Activated gamma-delta T cell treated with anti-CD3 and anti-CD28 coated beads, Interleukin-2, amount 50 U/mL, for 16 hours (primary cell): ENCODE measurements around the gene HNF4A.
"Not testable (repeated sequence)": the region's sequence is repeated elsewhere in the genome, so short reads cannot be mapped to it uniquely, and the experiment has no call there.

Source experiments
- DNase-seq: peaks from one replicate; pipeline ENCODE4 v3.0.0-alpha.2; 2020; ENCODE audit warnings: low read depth

Gene HNF4A

DNA sequence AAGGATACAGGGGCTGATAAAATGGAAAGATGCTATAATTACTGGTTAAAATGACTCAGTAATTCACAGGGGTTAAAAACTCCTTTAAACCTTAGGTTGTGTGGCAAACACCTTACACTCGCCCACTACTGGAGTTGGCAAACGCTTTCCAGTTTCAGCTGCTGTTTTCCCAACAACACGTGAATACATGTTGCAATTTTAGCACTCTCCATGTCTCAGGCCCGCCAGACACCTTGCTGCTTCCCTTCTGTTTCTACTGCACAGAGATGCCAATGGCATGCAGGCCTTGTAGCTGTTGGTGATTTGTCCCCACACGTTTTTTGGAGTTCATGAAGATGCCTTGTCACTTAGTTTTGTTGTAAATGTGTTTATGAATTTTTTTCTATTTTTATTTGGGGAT lies 114.8 kb downstream of the HNF4A start:
- no peak for DNase-seq

DNA sequence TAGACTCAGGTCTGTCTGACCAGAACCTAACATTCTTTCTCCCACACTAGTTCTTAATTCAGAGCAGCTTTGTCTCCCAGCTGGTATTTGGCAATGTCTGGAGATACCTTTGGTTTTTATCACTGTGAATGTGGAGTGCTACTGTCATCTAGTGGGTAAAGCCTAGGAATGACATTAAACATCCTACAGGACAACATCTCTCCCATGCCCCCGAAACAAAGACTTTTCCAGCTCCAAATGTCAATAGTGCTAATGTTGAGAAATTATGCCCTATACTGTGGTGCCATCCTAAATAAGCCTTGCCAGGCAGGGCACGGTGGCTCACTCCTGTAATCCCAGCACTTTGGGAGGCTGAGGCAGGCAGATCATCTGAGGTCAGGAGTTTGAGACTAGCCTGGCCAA lies 116.0 kb downstream of the HNF4A start:
- no peak for DNase-seq

DNA sequence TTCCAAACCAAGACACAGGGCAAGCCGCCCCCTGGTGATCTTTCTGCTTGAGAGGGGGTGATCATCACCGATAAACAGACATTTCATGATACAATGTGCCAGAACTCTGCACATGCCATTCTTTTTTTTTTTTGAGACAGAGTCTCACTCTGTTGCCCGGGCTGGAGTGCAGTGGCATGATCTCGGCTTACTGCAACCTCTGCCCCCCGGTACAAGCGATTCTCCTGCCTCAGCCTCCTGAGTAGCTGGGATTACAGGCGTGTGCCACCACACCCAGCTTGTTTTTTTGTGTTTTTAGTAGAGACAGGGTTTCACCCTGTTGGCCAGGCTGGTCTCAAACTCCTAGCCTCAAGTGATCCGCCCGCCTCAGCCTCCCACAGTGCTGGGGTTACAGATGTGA lies 116.8 kb downstream of the HNF4A start:
- not testable (repeated sequence) for DNase-seq

DNA sequence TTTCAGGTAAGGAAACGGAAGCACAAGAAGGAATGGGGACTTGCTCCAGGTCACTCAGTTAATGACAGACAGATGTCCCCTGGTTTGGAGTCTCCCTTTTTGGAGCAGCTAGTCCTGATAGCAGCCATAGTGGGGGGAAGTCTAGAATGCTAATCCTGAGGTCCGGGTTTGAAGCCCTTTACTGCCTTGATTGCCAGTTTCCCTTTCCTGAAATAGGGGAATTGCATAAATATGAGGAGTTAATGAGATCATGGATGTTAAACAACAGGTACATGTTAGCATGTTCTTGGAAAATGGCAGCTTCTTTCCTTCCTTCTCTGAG lies 119.8 kb downstream of the HNF4A start:
- DNase-seq: no peak

- DNase-seq: peak; percentile 80
These were observed 120.4 kb downstream of the HNF4A start, which contains the start of gene TTPAL for GRCh38 chr20:44475694-44476560. Gene TTPAL (plus strand): TSS chr20:44475874. CDS start chr20:44480000, 4,126 bp downstream.

GRCh38 chr20:44477151-44477550 lies 121.7 kb downstream of the HNF4A start:
- DNase-seq: no peak

- DNase-seq: no peak
These were observed 122.7 kb downstream of the HNF4A start for GRCh38 chr20:44478206-44478605.

DNA sequence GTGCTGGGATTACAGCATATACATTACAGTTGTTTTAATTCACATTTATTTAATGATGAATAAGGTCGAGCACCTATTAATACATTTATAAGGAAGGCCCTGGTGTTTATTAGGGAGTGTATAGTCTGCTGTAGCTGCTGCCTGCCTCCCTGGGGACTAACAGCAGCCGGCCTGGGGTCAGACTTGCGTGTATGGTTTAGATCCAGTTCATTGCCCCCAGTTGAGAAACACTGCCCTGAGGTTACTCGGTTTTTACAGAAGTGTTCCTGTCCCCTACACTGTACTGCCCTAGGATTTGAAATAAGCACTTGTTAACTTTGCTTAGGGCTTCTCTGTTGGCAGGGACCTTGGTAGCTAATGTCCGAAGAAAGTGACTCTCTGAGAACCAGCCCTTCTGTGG lies 124.1 kb downstream of the HNF4A start:
- no peak for DNase-seq

GRCh38 chr20:44480097-44480496 lies 124.6 kb downstream of the HNF4A start:
- DNase-seq: no peak

GRCh38 chr20:44481719-44482416 lies 126.4 kb downstream of the HNF4A start:
- no peak for DNase-seq

GRCh38 chr20:44483112-44483511 lies 127.6 kb downstream of the HNF4A start:
- DNase-seq: no peak
